Kidney (tissue), 14 donors: ENCODE results near the gene MAP3K5. TPM values are rescaled to one million over a fixed set of nuclear protein-coding genes. Genes with fewer than 3 reads are reported as not detected.

Experiments used
- DNase-seq, 5 donors: peaks; one replicate each; pipeline ENCODE4 v3.0.0-alpha.2; 2013 to 2020
- FAIRE-seq: peaks from 2 replicates; lab custom pipeline; 2012; peaks lifted over from hg19 to GRCh38; lab: Jason Lieb, UNC
- H3K27ac ChIP-seq, 2 donors: one replicate each; pipeline ENCODE4 v1.7.0; 2013; ENCODE audit warnings: low read depth in 2 of 2, low read length in 2 of 2, inconsistent platforms in 1 of 2
- H3K27me3 ChIP-seq: one replicate; pipeline ENCODE4 v1.7.1; 2013; ENCODE audit warnings: low read length, inconsistent platforms; ENCODE audit not compliant: control insufficient read depth, insufficient read depth
- H3K36me3 ChIP-seq, 3 donors: one replicate each; pipeline versions ENCODE4 v1.7.0 to v1.7.1; 2013; ENCODE audit warnings: low read length in 3 of 3, control low read depth in 1 of 3, inconsistent platforms in 1 of 3; ENCODE audit not compliant: insufficient read depth in 3 of 3, control insufficient read depth in 2 of 3
- H3K4me1 ChIP-seq, 3 donors: one replicate each; pipeline versions ENCODE4 v1.7.0 to v1.7.1; 2013; ENCODE audit warnings: low read length in 3 of 3, inconsistent platforms in 1 of 3, low read depth in 1 of 3; ENCODE audit not compliant: control insufficient read depth in 2 of 3, insufficient read depth in 2 of 3
- H3K4me3 ChIP-seq, 3 donors: one replicate each; pipeline versions ENCODE4 v1.7.0 to v1.8.1; 2013; ENCODE audit warnings: low read length in 3 of 3, control low read depth in 1 of 3, inconsistent platforms in 1 of 3
- H3K9ac ChIP-seq, 3 donors: one replicate each; pipeline versions ENCODE4 v1.7.0 to v1.7.1; 2013; ENCODE audit warnings: low read length in 3 of 3, control low read depth in 1 of 3, inconsistent platforms in 1 of 3
- H3K9me3 ChIP-seq, 3 donors: one replicate each; pipeline versions ENCODE4 v1.7.0 to v1.7.1; 2013; ENCODE audit warnings: low read length in 3 of 3, control low read depth in 1 of 3, inconsistent platforms in 1 of 3; ENCODE audit not compliant: control insufficient read depth in 2 of 3, insufficient read depth in 1 of 3
- CTCF ChIP-seq: IDR thresholded peaks from 3 replicates; pipeline ENCODE4 v1.5.1; 2012; ENCODE audit warnings: mild to moderate bottlenecking, moderate library complexity, borderline replicate concordance; ENCODE audit not compliant: insufficient read depth; ENCODE audit errors: extremely low read depth
- intact Hi-C: fragments of 100-400 bp; cut with DNase I; formaldehyde crosslinking; loops from one replicate; pipeline ENCODE4 v1.11.1; 2022
- polyA plus RNA-seq: library from polyadenylated mRNA; stranded (reverse); fragments of 350-450 nt; fragmentation: Illumina TruSeq; extraction: RNeasy Lipid Tissue Mini Kit (QIAGEN cat#74804); gene quantifications from one replicate; pipeline ENCODE4 v1.2.3, GENCODE V29; 2014; ENCODE audit warnings: low read depth, low replicate concordance; ENCODE audit not compliant: insufficient read depth
- total RNA-seq: library from RNA; stranded (reverse); fragmentation: NEBNext Ultra II Directional; extraction: Animal tissue kit (Norgen Biotek cat#: 25700); gene quantifications from one replicate; pipeline ENCODE4 v1.2.1, GENCODE V29; 2021
- donor health status: control.
- donor health status: control.
- donor health status: control.
- donor health status: control.
- donor health status: control.
- donor health status: DM: yes; HTN: yes; CAD: no.
- donor health status: Normal renal cell carcinoma (clear cell type).

The MAP3K5 gene
- total and polyA plus RNA-seq, 2 donors from 2014 or later, result 5.9 to 32.9 TPM

GRCh38 chr6:136563386-136564152 lies 228.7 kb downstream of the MAP3K5 start:
- Histone ChIP-seq H3K9ac (no peak overlapping the region), H3K4me3 (no peak overlapping the region), H3K9me3 (no peaks in the 10 kb centered on the region), H3K4me1 (no peaks in the 10 kb centered on the region), H3K36me3 (peaks cover 0 to 3% (median 0%) of the 10 kb centered on the region in 3 donors), H3K27me3 (no peaks in the 10 kb centered on the region), H3K27ac (no peak overlapping the region)
- no peak for DNase-seq
- intact Hi-C loops, result no loop called here
- no peak for FAIRE-seq
- TF ChIP-seq CTCF, result no peak

- Histone ChIP-seq H3K9me3 (no peaks in the 10 kb centered on the region), H3K9ac (no peak overlapping the region), H3K4me3 (no peak overlapping the region), H3K4me1 (no peaks in the 10 kb centered on the region), H3K36me3 (peaks cover 0 to 3% (median 0%) of the 10 kb centered on the region in 3 donors), H3K27me3 (no peaks in the 10 kb centered on the region), H3K27ac (no peak overlapping the region)
- FAIRE-seq (no peak), DNase-seq (no peak)
- no peak for TF ChIP-seq CTCF
- intact Hi-C loops, result no loop called here
Observed at GRCh38 chr6:136562211-136562610, 230.1 kb downstream of the MAP3K5 start.

GRCh38 chr6:136553166-136553787 lies 239.0 kb downstream of the MAP3K5 start:
- peak in 1 of 5 donors; percentile 19 for DNase-seq
- no peaks in the 10 kb centered on the region for H3K9me3 ChIP-seq
- H3K36me3 ChIP-seq, result no peaks in the 10 kb centered on the region
- peaks cover 0 to 7% (median 5%) of the 10 kb centered on the region in 3 donors for H3K4me1 ChIP-seq
- H3K9ac ChIP-seq, result no peak overlapping the region
- TF ChIP-seq CTCF, result no peak
- FAIRE-seq, result no peak
- intact Hi-C loops, result no loop called here
- H3K27me3 ChIP-seq, result peaks cover 5% of the 10 kb centered on the region
- H3K27ac ChIP-seq, result no peak overlapping the region
- no peak overlapping the region for H3K4me3 ChIP-seq
